Right lobe of liver (tissue), 6 donors: ENCODE data around the gene C3orf20. TPM values are rescaled to one million over a fixed set of nuclear protein-coding genes. Genes with fewer than 3 reads are reported as not detected.

Experiments used
- ATAC-seq, 4 donors: fragments of 200-7000 bp; cut with Tn5 transposase; one replicate each; pipeline ENCODE4 v1.9.1; 2020; ENCODE audit warnings: mild to moderate bottlenecking in 4 of 4, moderate library complexity in 4 of 4
- DNase-seq, 3 donors: peaks; one replicate each; pipeline ENCODE4 v3.0.0-alpha.2; 2020
- H3K27ac ChIP-seq, 3 donors: fragments of 200-600 bp; one replicate each; pipeline ENCODE4 v1.8.0; 2022
- H3K27me3 ChIP-seq, 2 donors: fragments of 200-600 bp; one replicate each; pipeline ENCODE4 v1.8.0; 2022
- H3K36me3 ChIP-seq, 4 donors: fragments of 200-600 bp; sonication (generic) in 1 of 4; one replicate each; pipeline versions ENCODE4 v1.5.1 to v1.8.0; 2017 to 2022; ENCODE audit warnings: control low read depth in 1 of 4
- H3K4me1 ChIP-seq, 4 donors: fragments of 200-600 bp; sonication (generic) in 1 of 4; one replicate each; pipeline versions ENCODE4 v1.5.1 to v1.8.0; 2017 to 2022; ENCODE audit warnings: control low read depth in 1 of 4
- H3K4me3 ChIP-seq, 3 donors: fragments of 200-600 bp; one replicate each; pipeline ENCODE4 v1.8.0; 2022
- H3K9me3 ChIP-seq, 4 donors: fragments of 200-600 bp; sonication (generic) in 1 of 4; one replicate each; pipeline versions ENCODE4 v1.5.1 to v1.8.0; 2017 to 2022; ENCODE audit warnings: control low read depth in 1 of 4
- POLR2A ChIP-seq: fragments of 450-650 bp; IDR thresholded peaks from one replicate; pipeline ENCODE4 v1.6.1; 2017; ENCODE audit warnings: antibody characterized with exemption, mild to moderate bottlenecking
- WGBS: methylation state at CpG from one replicate; pipeline ENCODE4 v1.1.6; 2018; ENCODE audit warnings: low coverage, low lambda C conversion rate; ENCODE audit not compliant: insufficient coverage; ENCODE audit errors: missing lambda C conversion rate; 5-methylcytosine and 5-hydroxymethylcytosine counted together
- intact Hi-C, 2 donors: fragments of 100-400 bp; cut with DNase I; formaldehyde crosslinking; loops; one replicate each; pipeline versions ENCODE4 v1.11.2 to v1.14.1; 2022
- total RNA-seq, 6 experiments: library from RNA; depleted of rRNA in 2 of 6; stranded (reverse); fragments of >200 nt in 2 of 6; fragmentation: NEBNext Ultra II Directional in 3 of 6; extraction: Animal tissue kit (Norgen Biotek cat#: 25700) in 3 of 6; gene quantifications; one replicate each; pipeline versions ENCODE4 v1.1.0 to v1.2.4, GENCODE V29; 2016 to 2023
- TF ChIP-seq, protein P1 (sequence below), 4 donors: fragments of 200-600 bp in 3 of 4; fragments of 450-650 bp in 1 of 4; IDR thresholded peaks; one replicate each; pipeline versions ENCODE4 v1.5.1 to v1.8.0; 2016 to 2022; ENCODE audit warnings: antibody characterized with exemption in 4 of 4, mild to moderate bottlenecking in 2 of 4
- donor health status: DM: no; HTN: yes; CAD: no.
- donor health status: DM: no; HTN: no; CAD: no.
- donor health status: DM: no; HTN: no; CAD: no.
- donor health status: DM: no; HTN: yes; CAD: no.
- donor health status: DM: no; HTN: yes; CAD: no.

C3orf20 gene
- total RNA-seq, 6 experiments from 2014 or later, result 0.09 to 0.11 TPM; not detected in 4

DNA sequence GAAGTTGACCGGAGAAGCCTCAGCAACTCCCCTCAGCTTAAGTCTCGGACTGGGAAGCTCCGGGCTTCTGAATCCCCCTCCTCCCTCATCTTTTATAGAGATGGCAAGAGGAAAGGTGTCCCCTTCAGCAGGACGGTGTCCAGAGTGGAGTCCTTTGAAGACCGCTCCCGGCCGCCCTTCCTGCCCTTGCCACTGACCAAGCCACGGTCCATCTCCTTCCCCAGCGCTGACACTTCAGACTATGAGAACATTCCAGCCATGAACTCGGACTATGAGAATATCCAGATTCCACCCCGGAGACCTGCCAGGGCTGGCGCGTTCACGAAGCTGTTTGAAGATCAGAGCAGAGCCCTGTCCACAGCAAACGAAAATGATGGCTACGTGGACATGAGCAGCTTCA lies 146.2 kb downstream of the C3orf20 start:
- no peak overlapping the region for H3K4me3 ChIP-seq
- peaks cover 0 to 6% (median 0%) of the 10 kb centered on the region in 4 donors for H3K4me1 ChIP-seq
- no peak overlapping the region for H3K27ac ChIP-seq
- TF ChIP-seq, protein P1, sequence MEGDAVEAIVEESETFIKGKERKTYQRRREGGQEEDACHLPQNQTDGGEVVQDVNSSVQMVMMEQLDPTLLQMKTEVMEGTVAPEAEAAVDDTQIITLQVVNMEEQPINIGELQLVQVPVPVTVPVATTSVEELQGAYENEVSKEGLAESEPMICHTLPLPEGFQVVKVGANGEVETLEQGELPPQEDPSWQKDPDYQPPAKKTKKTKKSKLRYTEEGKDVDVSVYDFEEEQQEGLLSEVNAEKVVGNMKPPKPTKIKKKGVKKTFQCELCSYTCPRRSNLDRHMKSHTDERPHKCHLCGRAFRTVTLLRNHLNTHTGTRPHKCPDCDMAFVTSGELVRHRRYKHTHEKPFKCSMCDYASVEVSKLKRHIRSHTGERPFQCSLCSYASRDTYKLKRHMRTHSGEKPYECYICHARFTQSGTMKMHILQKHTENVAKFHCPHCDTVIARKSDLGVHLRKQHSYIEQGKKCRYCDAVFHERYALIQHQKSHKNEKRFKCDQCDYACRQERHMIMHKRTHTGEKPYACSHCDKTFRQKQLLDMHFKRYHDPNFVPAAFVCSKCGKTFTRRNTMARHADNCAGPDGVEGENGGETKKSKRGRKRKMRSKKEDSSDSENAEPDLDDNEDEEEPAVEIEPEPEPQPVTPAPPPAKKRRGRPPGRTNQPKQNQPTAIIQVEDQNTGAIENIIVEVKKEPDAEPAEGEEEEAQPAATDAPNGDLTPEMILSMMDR (IDR thresholded peaks at IDR 0.05), result no peak
- no peak for TF ChIP-seq POLR2A
- no peaks in the 10 kb centered on the region for H3K9me3 ChIP-seq
- intact Hi-C loops, result no loop called here
- DNase-seq (no peak), ATAC-seq (no peak)
- H3K36me3 ChIP-seq, result no peaks in the 10 kb centered on the region
- 81% methylated on average over 13 of the region's 16 CpGs for WGBS
- H3K27me3 ChIP-seq, result no peaks in the 10 kb centered on the region

DNA sequence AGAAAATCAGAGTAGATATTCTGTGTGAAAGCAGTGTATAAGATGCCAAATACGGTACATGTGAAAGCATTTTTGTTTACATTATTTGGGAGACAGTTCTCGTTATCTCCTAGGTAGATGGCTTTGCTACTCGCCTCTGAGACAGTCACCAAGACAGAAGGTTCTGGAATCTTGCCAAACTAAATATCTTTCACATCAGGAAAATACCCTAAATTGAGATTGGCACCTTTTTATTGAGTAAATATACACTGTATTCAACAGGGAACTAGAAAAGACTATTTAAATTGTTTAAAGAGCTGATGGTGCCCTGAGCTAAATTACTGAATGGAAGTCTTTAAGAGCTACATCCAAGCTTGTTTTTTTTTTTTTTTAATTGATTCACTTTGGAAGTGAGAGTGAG lies 147.2 kb downstream of the C3orf20 start:
- TF ChIP-seq, protein P1 (IDR thresholded peaks at IDR 0.05), result no peak
- no peak for TF ChIP-seq POLR2A
- H3K9me3 ChIP-seq, result no peaks in the 10 kb centered on the region
- no peak overlapping the region for H3K27ac ChIP-seq
- intact Hi-C loops, result no loop called here
- no peak for DNase-seq
- no peaks in the 10 kb centered on the region for H3K27me3 ChIP-seq
- H3K4me3 ChIP-seq, result no peak overlapping the region
- no peaks in the 10 kb centered on the region for H3K36me3 ChIP-seq
- WGBS, result 85% methylated on average over 3 of the region's 3 CpGs
- peaks cover 0 to 6% (median 0%) of the 10 kb centered on the region in 4 donors for H3K4me1 ChIP-seq
- ATAC-seq, result no peak

Other genes with a start within 250 kb of the C3orf20 start
- gene GRIP2, start 134.8 kb upstream of the C3orf20 start, total RNA-seq, result under 1 TPM in 5 of 6 experiments, not detected in 1; 0.04 to 0.44 (median 0.33) TPM
- gene CCDC174, start 23.4 kb upstream of the C3orf20 start, total RNA-seq, result 10 to 100 TPM in 3 of 6 experiments, 1 to 10 TPM in 3; 7.5 to 11.7 (median 10.6) TPM
- 1 to 10 TPM; 3.4 to 8.9 (median 5.9) TPM for gene FGD5, start 143.8 kb downstream of the C3orf20 start, total RNA-seq